ENCODE results near the gene HAAO.

Gene HAAO

GRCh38 chr2:42812899-42813479 lies 20.6 kb upstream of the HAAO start:
- no peak for DNase-seq

GRCh38 chr2:42810971-42811811 lies 18.8 kb upstream of the HAAO start:
- DNase-seq: peak; percentile 29

GRCh38 chr2:42810121-42810970 lies 18.0 kb upstream of the HAAO start:
- peak; percentile 91 for DNase-seq

GRCh38 chr2:42809819-42810120 lies 17.4 kb upstream of the HAAO start:
- DNase-seq: peak; percentile 54

GRCh38 chr2:42809131-42809818 lies 16.9 kb upstream of the HAAO start:
- no peak for DNase-seq

GRCh38 chr2:42808301-42808700 lies 15.9 kb upstream of the HAAO start:
- no peak for DNase-seq

- DNase-seq: no peak
Measured at GRCh38 chr2:42806786-42807185, 14.4 kb upstream of the HAAO start.

- no peak for DNase-seq
Measured at GRCh38 chr2:42804891-42805290, 12.5 kb upstream of the HAAO start.

GRCh38 chr2:42804338-42804737 lies 12.0 kb upstream of the HAAO start:
- no peak for DNase-seq

GRCh38 chr2:42802150-42802549 lies 9.8 kb upstream of the HAAO start:
- DNase-seq: no peak

GRCh38 chr2:42801381-42801780 lies 9.0 kb upstream of the HAAO start:
- no peak for DNase-seq

- DNase-seq: no peak
Measured at GRCh38 chr2:42800981-42801380, 8.6 kb upstream of the HAAO start.

GRCh38 chr2:42800461-42800962 lies 8.1 kb upstream of the HAAO start:
- DNase-seq: no peak

GRCh38 chr2:42799881-42800280 lies 7.5 kb upstream of the HAAO start:
- DNase-seq: no peak

GRCh38 chr2:42797281-42797680 lies 4.9 kb upstream of the HAAO start:
- no peak for DNase-seq

- DNase-seq: no peak
Measured at GRCh38 chr2:42796427-42797248, 4.3 kb upstream of the HAAO start.

GRCh38 chr2:42795841-42796301 lies 3.5 kb upstream of the HAAO start:
- DNase-seq: no peak

- no peak for DNase-seq
Measured at GRCh38 chr2:42795275-42795674, 2.9 kb upstream of the HAAO start.

GRCh38 chr2:42794271-42795046 lies 2.1 kb upstream of the HAAO start:
- no peak for DNase-seq

- no peak for DNase-seq
Measured at GRCh38 chr2:42793334-42794270, 1.2 kb upstream of the HAAO start.
